Muscle layer of colon (tissue), 2 donors: Measurements from ENCODE around the gene DTX2.
"Not testable (repeated sequence)": the region's sequence is repeated elsewhere in the genome, so short reads cannot be mapped to it uniquely, and the experiment has no call there.

Experiments
- H3K27ac ChIP-seq: one replicate; pipeline ENCODE4 v1.7.0; 2013; ENCODE audit warnings: low read depth, mild to moderate bottlenecking, low read length, moderate library complexity
- H3K27me3 ChIP-seq, 2 donors: one replicate each; pipeline ENCODE4 v1.7.0; 2013; ENCODE audit warnings: low read length in 2 of 2, mild to moderate bottlenecking in 2 of 2; ENCODE audit not compliant: insufficient read depth in 2 of 2, control insufficient read depth in 1 of 2
- H3K36me3 ChIP-seq: one replicate; pipeline ENCODE4 v1.7.0; 2013; ENCODE audit warnings: mild to moderate bottlenecking, low read length; ENCODE audit not compliant: insufficient read depth
- H3K4me1 ChIP-seq: one replicate; pipeline ENCODE4 v1.7.0; 2013; ENCODE audit warnings: mild to moderate bottlenecking, low read length; ENCODE audit not compliant: insufficient read depth
- H3K4me3 ChIP-seq, 2 donors: one replicate each; pipeline ENCODE4 v1.7.0; 2013; ENCODE audit warnings: low read length in 2 of 2, low read depth in 1 of 2, mild to moderate bottlenecking in 1 of 2, moderate library complexity in 1 of 2
- H3K9ac ChIP-seq: one replicate; pipeline ENCODE4 v1.7.0; 2013; ENCODE audit warnings: low read length
- H3K9me3 ChIP-seq: one replicate; pipeline ENCODE4 v1.7.0; 2013; ENCODE audit warnings: mild to moderate bottlenecking, low read length
- donor health status: abdominal sarcoma.
- donor health status: Adenocarcinoma of cecum.

The DTX2 gene

GRCh38 chr7:76531643-76532042 is 70.1 kb downstream of the DTX2 start:
- not testable (repeated sequence) for H3K27me3 ChIP-seq, H3K4me3 ChIP-seq, H3K9ac ChIP-seq, H3K4me1 ChIP-seq, H3K9me3 ChIP-seq, H3K36me3 ChIP-seq, H3K27ac ChIP-seq

- H3K27me3 ChIP-seq, H3K9ac ChIP-seq, H3K36me3 ChIP-seq, H3K9me3 ChIP-seq, H3K4me1 ChIP-seq, H3K4me3 ChIP-seq, H3K27ac ChIP-seq: not testable (repeated sequence)
These were observed 81.7 kb downstream of the DTX2 start, which contains the start of gene SPDYE16 for GRCh38 chr7:76543197-76543596. Gene SPDYE16, minus strand, starts transcription at chr7:76543297. Its CDS starts 1,838 bp downstream, at chr7:76541459.

GRCh38 chr7:76549025-76549854 is 87.7 kb downstream of the DTX2 start:
- H3K9ac ChIP-seq, H3K27me3 ChIP-seq, H3K36me3 ChIP-seq, H3K9me3 ChIP-seq, H3K4me1 ChIP-seq: not testable (repeated sequence)
- Histone ChIP-seq H3K4me3 (peak overlapping the region; percentile 50 to 77), H3K27ac (peak overlapping the region; percentile 75)

GRCh38 chr7:76549855-76550248 is 88.3 kb downstream of the DTX2 start:
- H3K4me3 ChIP-seq: peak overlapping the region; percentile 50 to 77
- H3K36me3 ChIP-seq, H3K9me3 ChIP-seq, H3K9ac ChIP-seq, H3K27me3 ChIP-seq, H3K4me1 ChIP-seq: not testable (repeated sequence)
- peak overlapping the region; percentile 75 for H3K27ac ChIP-seq

GRCh38 chr7:76551992-76552391 is 90.5 kb downstream of the DTX2 start:
- not testable (repeated sequence) for H3K27ac ChIP-seq, H3K9ac ChIP-seq, H3K27me3 ChIP-seq, H3K4me1 ChIP-seq, H3K36me3 ChIP-seq, H3K9me3 ChIP-seq, H3K4me3 ChIP-seq
